ENCODE results near the gene TCEAL7.
A peak's percentile ranks its signal among the peaks of the same experiment; 100 is the strongest.

The TCEAL7 gene

GRCh38 chrX:103311399-103311780 is 18.6 kb upstream of the TCEAL7 start:
- no peak for ATAC-seq

GRCh38 chrX:103330681-103331288 is 746 bp downstream of the TCEAL7 start:
- ATAC-seq: peak; percentile 79
- TF ChIP-seq BACH2 (CRISPR knock-in tag; IDR thresholded peaks at IDR 0.05; ENCODE audit: borderline replicate concordance) (no peak), ZC3H10 (CRISPR knock-in tag; IDR thresholded peaks at IDR 0.05) (no peak), TCF4 (CRISPR knock-in tag; IDR thresholded peaks at IDR 0.05; ENCODE audit: borderline replicate concordance) (no peak), RARB (CRISPR knock-in tag; IDR thresholded peaks at IDR 0.05) (no peak), ESRRG (CRISPR knock-in tag; IDR thresholded peaks at IDR 0.05) (no peak), ZNF8 (CRISPR knock-in tag; IDR thresholded peaks at IDR 0.05) (no peak), ZFP3 (CRISPR knock-in tag; IDR thresholded peaks at IDR 0.05) (no peak), ARNTL (CRISPR knock-in tag; IDR thresholded peaks at IDR 0.05; ENCODE audit: borderline replicate concordance, low read depth) (no peak), ZNF565 (CRISPR knock-in tag; conservative IDR thresholded peaks at IDR 0.05; ENCODE audit: low read depth) (no peak), TSHZ2 (CRISPR knock-in tag; IDR thresholded peaks at IDR 0.05) (no peak), TOX (CRISPR knock-in tag; IDR thresholded peaks at IDR 0.05; ENCODE audit: borderline replicate concordance) (no peak), PPARA (CRISPR knock-in tag; IDR thresholded peaks at IDR 0.05; ENCODE audit: borderline replicate concordance) (no peak), ZFP30 (CRISPR knock-in tag; IDR thresholded peaks at IDR 0.05) (no peak), CSRNP3 (CRISPR knock-in tag; IDR thresholded peaks at IDR 0.05) (no peak), OSR1 (CRISPR knock-in tag; IDR thresholded peaks at IDR 0.05) (no peak), CSDC2 (CRISPR knock-in tag; IDR thresholded peaks at IDR 0.05) (no peak), SNAI2 (CRISPR knock-in tag; IDR thresholded peaks at IDR 0.05) (no peak), PATZ1 (CRISPR knock-in tag; IDR thresholded peaks at IDR 0.05; ENCODE audit: borderline replicate concordance) (no peak)

More at GRCh38 chrX:103311399-103311780, 18.6 kb upstream of the TCEAL7 start:
- no peak for TF ChIP-seq ZNF70 (CRISPR knock-in tag; IDR thresholded peaks at IDR 0.05)

GRCh38 chrX:103338663-103339062 is 8.6 kb downstream of the TCEAL7 start:
- ATAC-seq: no peak

More at GRCh38 chrX:103338663-103339062, 8.6 kb downstream of the TCEAL7 start:
- TF ChIP-seq BACH2 (CRISPR knock-in tag; IDR thresholded peaks at IDR 0.05; ENCODE audit: borderline replicate concordance) (no peak), ZC3H10 (CRISPR knock-in tag; IDR thresholded peaks at IDR 0.05) (no peak), ZNF70 (CRISPR knock-in tag; IDR thresholded peaks at IDR 0.05) (no peak), CSRNP3 (CRISPR knock-in tag; IDR thresholded peaks at IDR 0.05) (no peak), POU6F1 (CRISPR knock-in tag; IDR thresholded peaks at IDR 0.05; ENCODE audit: borderline replicate concordance, low read depth) (no peak), PATZ1 (CRISPR knock-in tag; IDR thresholded peaks at IDR 0.05; ENCODE audit: borderline replicate concordance) (no peak), SNAI2 (CRISPR knock-in tag; IDR thresholded peaks at IDR 0.05) (no peak), ZFP3 (CRISPR knock-in tag; IDR thresholded peaks at IDR 0.05) (no peak), TCF4 (CRISPR knock-in tag; IDR thresholded peaks at IDR 0.05; ENCODE audit: borderline replicate concordance) (no peak), ZNF8 (CRISPR knock-in tag; IDR thresholded peaks at IDR 0.05) (no peak)

Data from SK-N-SH treated with all-trans-retinoic acid at 6 μM for 48 hours (cell line).